K562 (cell line): ENCODE data around the gene NR3C2. TPM values are rescaled to one million over a fixed set of nuclear protein-coding genes. Genes with fewer than 3 reads are reported as not detected.

Experiments used
- ATAC-seq: fragments of 200-7000 bp; cut with Tn5 transposase; 3 replicates; pipeline ENCODE4 v1.9.1; 2020; ENCODE audit warnings: moderate library complexity
- BruUV-seq: library from RNA; stranded (reverse); fragments of 400-500 nt; replicated peaks from 2 replicates; lab custom pipeline; 2021; lab: Mats Ljungman, UMichigan
- CTCF ChIA-PET: fragments of 300-600 bp; formaldehyde crosslinking; extraction: SDS; loops from one replicate; lab custom pipeline; 2021; ENCODE audit warnings: low intra/inter-chr PET ratio; lab: Yijun Ruan, JAX
- POLR2A ChIA-PET: fragments of 300-600, 350-650 bp; sonication (Branson Sonifier 250); formaldehyde crosslinking; extraction: SDS; loops from one replicate; lab custom pipeline; 2021; ENCODE audit warnings: antibody characterized with exemption, inconsistent platforms; lab: Yijun Ruan, JAX
- DNase-seq, 4 experiments: peaks; one replicate each; pipeline versions ENCODE4 v3.0.0 to v3.0.0-alpha.2; 2011 to 2018; ENCODE audit warnings: low spot score in 3 of 4, mixed read lengths in 3 of 4; ENCODE audit errors: extremely low read depth in 1 of 4
- FAIRE-seq: peaks from 2 replicates; lab custom pipeline; 2011; peaks lifted over from hg19 to GRCh38; lab: Jason Lieb, UNC
- H2AFZ ChIP-seq: 2 replicates; pipeline ENCODE4 v1.6.0; 2011; ENCODE audit warnings: low read depth, low read length, control low read depth, inconsistent platforms
- H3K27ac ChIP-seq: fragments of 200-600 bp; 3 replicates; pipeline ENCODE4 v1.8.0; 2011; ENCODE audit warnings: low read depth, mild to moderate bottlenecking, control low read depth, inconsistent platforms, low read length, moderate library complexity, mixed read lengths; ENCODE audit errors: extremely low read depth
- H3K27me3 ChIP-seq, 2 experiments: fragments of 300-600 bp in 1 of 2; 2 replicates in 1 of 2; 3 replicates in 1 of 2; pipeline versions ENCODE4 v1.6.0 to v1.8.0; 2011; ENCODE audit warnings: inconsistent platforms in 2 of 2, low read length in 2 of 2, mild to moderate bottlenecking in 1 of 2, mixed read lengths in 1 of 2, moderate library complexity in 1 of 2; ENCODE audit not compliant: control insufficient read depth in 2 of 2, insufficient read depth in 2 of 2
- H3K36me3 ChIP-seq: fragments of 300-600 bp; 3 replicates; pipeline ENCODE4 v1.8.0; 2011; ENCODE audit warnings: mild to moderate bottlenecking, low read length, inconsistent platforms; ENCODE audit not compliant: control insufficient read depth, insufficient read depth
- H3K4me1 ChIP-seq, 2 experiments: fragments of 200-600 bp in 1 of 2; replicated peaks in 1 of 2; 2 replicates in 1 of 2; 3 replicates in 1 of 2; pipeline versions ENCODE4 v1.5.1 to v1.8.0; 2011; ENCODE audit warnings: inconsistent platforms in 2 of 2, low read length in 2 of 2, mild to moderate bottlenecking in 1 of 2, mixed read lengths in 1 of 2, moderate library complexity in 1 of 2; ENCODE audit not compliant: control insufficient read depth in 2 of 2, insufficient read depth in 2 of 2
- H3K4me2 ChIP-seq: 2 replicates; pipeline ENCODE4 v1.6.1; 2011; ENCODE audit warnings: low read length, control low read depth, inconsistent platforms, mixed read lengths; ENCODE audit not compliant: insufficient read depth
- H3K4me3 ChIP-seq: fragments of 200-600 bp; sonication (generic), shearing (Covaris generic); 2 replicates; pipeline ENCODE4 v1.5.1; 2016; ENCODE audit warnings: control low read depth, inconsistent platforms
- H3K79me2 ChIP-seq: fragments of 200-600 bp; 3 replicates; pipeline ENCODE4 v1.8.0; 2011; ENCODE audit warnings: low read length, inconsistent platforms; ENCODE audit not compliant: control insufficient read depth, insufficient read depth
- H3K9ac ChIP-seq, 2 experiments: 2 replicates each; pipeline versions ENCODE4 v1.6.0 to v1.6.1; 2011; ENCODE audit warnings: low read depth in 2 of 2, low read length in 2 of 2, control low read depth in 1 of 2, inconsistent platforms in 1 of 2, mild to moderate bottlenecking in 1 of 2, mixed read lengths in 1 of 2; ENCODE audit not compliant: insufficient read depth in 1 of 2
- H3K9me1 ChIP-seq: one replicate; pipeline ENCODE4 v1.6.0; 2011; ENCODE audit warnings: inconsistent platforms, mild to moderate bottlenecking, low read length, moderate library complexity; ENCODE audit not compliant: control insufficient read depth, insufficient read depth
- H3K9me3 ChIP-seq: replicated peaks from 2 replicates; pipeline ENCODE4 v1.5.1; 2011; ENCODE audit warnings: low read depth, low read length, inconsistent platforms; ENCODE audit not compliant: control insufficient read depth, insufficient read depth
- H4K20me1 ChIP-seq: replicated peaks from 2 replicates; pipeline ENCODE4 v1.6.1; 2011; ENCODE audit warnings: low read length, inconsistent platforms, mixed read lengths; ENCODE audit not compliant: control insufficient read depth, insufficient read depth
- ARID3B ChIP-seq: fragments of 250-450 bp; sonication (Bioruptor Pico); IDR thresholded peaks from 2 replicates; pipeline ENCODE4 v1.4.0; 2020; ENCODE audit warnings: borderline replicate concordance
- CTBP1 ChIP-seq: fragments of 450-650 bp; IDR thresholded peaks from 2 replicates; pipeline ENCODE4 v1.6.1; 2016; ENCODE audit warnings: borderline replicate concordance
- ERF ChIP-seq: fragments of 450-650 bp; formaldehyde crosslinking; IDR thresholded peaks from 2 replicates; pipeline ENCODE4 v1.4.0; 2020; ENCODE audit warnings: mild to moderate bottlenecking, mixed read lengths
- ESRRA ChIP-seq: fragments of 450-650 bp; IDR thresholded peaks from 2 replicates; pipeline ENCODE4 v1.6.1; 2014; ENCODE audit warnings: low read depth, mild to moderate bottlenecking, moderate library complexity, borderline replicate concordance
- POLR2G ChIP-seq: fragments of 200-400 bp; formaldehyde crosslinking; IDR thresholded peaks from 2 replicates; pipeline ENCODE4 v1.6.1; 2017; ENCODE audit warnings: low read depth, mild to moderate bottlenecking, antibody characterized with exemption, low read length, moderate library complexity
- RBM22 ChIP-seq: fragments of 200-400 bp; formaldehyde crosslinking; IDR thresholded peaks from 2 replicates; pipeline ENCODE4 v1.6.1; 2018; ENCODE audit warnings: low read length, low read depth; ENCODE audit not compliant: poor library complexity, severe bottlenecking
- TCF7 ChIP-seq: sonication (generic); IDR thresholded peaks from 2 replicates; pipeline ENCODE4 v1.6.1; 2016; ENCODE audit warnings: antibody characterized with exemption, borderline replicate concordance
- ZNF586 ChIP-seq: fragments of 450-650 bp; formaldehyde crosslinking; conservative IDR thresholded peaks from 2 replicates; pipeline ENCODE4 v1.4.0; 2020; ENCODE audit warnings: mild to moderate bottlenecking, moderate library complexity
- WGBS: fragments of 100-300 bp; shearing (Covaris generic); methylation state at CpG from one replicate; pipeline ENCODE4 v1.1.6; 2016; ENCODE audit warnings: low coverage, mixed read lengths; ENCODE audit not compliant: insufficient coverage; ENCODE audit errors: missing lambda C conversion rate; 5-methylcytosine and 5-hydroxymethylcytosine counted together
- in situ Hi-C: fragments of 300-500 bp; cut with MboI; formaldehyde crosslinking; loops from 4 replicates; pipeline ENCODE4 v1.15.0; 2018; ENCODE audit warnings: inconsistent platforms, mixed read lengths
- intact Hi-C: fragments of 100-400 bp; cut with micrococcal nuclease; formaldehyde crosslinking; loops from 2 replicates; pipeline ENCODE4 v1.14.2; 2022
- polyA plus RNA-seq, 8 experiments: library from polyadenylated mRNA; depleted of rRNA in 4 of 8; stranded (reverse) in 5 of 8; unstranded in 3 of 8; fragments of >200 nt; fragmentation: Nextera tagmentation in 2 of 8; fragmentation: Illumina TruSeq in 1 of 8; extraction: Ambion mirVana in 2 of 8; extraction: Trizol in 1 of 8; gene quantifications; 2 replicates each; pipeline versions ENCODE4 v1.2.1 to v1.2.3, GENCODE V29; 2011 to 2014; ENCODE audit warnings: inconsistent platforms in 1 of 8, missing spikeins in 1 of 8
- total RNA-seq, 7 experiments: library from RNA; depleted of rRNA in 6 of 7; stranded (reverse); fragments of >200 nt in 6 of 7; fragmentation: Illumina TruSeq in 2 of 7; extraction: Trizol in 2 of 7; gene quantifications; 2 replicates each; pipeline versions ENCODE4 v1.2.1 to v1.2.3, GENCODE V29; 2011 to 2021; ENCODE audit warnings: low replicate concordance in 1 of 7

Gene NR3C2
- total and polyA plus RNA-seq, 9 of the 15 experiments (the other 6 are each of a cell fraction or from before 2014, with no cell fraction given) = 0.01 to 0.28 (median 0.16) TPM; not detected in 2

GRCh38 chr4:148333265-148333664 is 108.9 kb downstream of the NR3C2 start:
- in situ Hi-C loops = no loop called here
- CTCF ChIA-PET = no interaction called here
- POLR2A ChIA-PET = no interaction called here

GRCh38 chr4:148332486-148332885 is 109.7 kb downstream of the NR3C2 start:
- intact Hi-C loops = no loop called here
- H2AFZ ChIP-seq = no peak overlapping the region
- no peaks in the 10 kb centered on the region for H4K20me1 ChIP-seq
- no peak overlapping the region for H3K9ac ChIP-seq
- ATAC-seq = no peak
- no peak for FAIRE-seq
- H3K9me1 ChIP-seq = no peaks in the 10 kb centered on the region
- H3K4me2 ChIP-seq = no peak overlapping the region
- H3K27ac ChIP-seq = no peak overlapping the region
- no peak for DNase-seq
- H3K4me1 ChIP-seq = no peaks in the 10 kb centered on the region
- H3K36me3 ChIP-seq = no peaks in the 10 kb centered on the region
- POLR2A ChIA-PET = no interaction called here
- WGBS = 3% methylated on average over 2 of the region's 2 CpGs
- H3K4me3 ChIP-seq = no peak overlapping the region
- in situ Hi-C loops = no loop called here
- H3K27me3 ChIP-seq = no peaks in the 10 kb centered on the region
- no peak for TF ChIP-seq ZNF586 (CRISPR knock-in tag)
- TF ChIP-seq ESRRA = no peak
- TF ChIP-seq RBM22 = no peak
- TF ChIP-seq POLR2G = no peak
- TF ChIP-seq TCF7 = no peak
- TF ChIP-seq ERF (CRISPR knock-in tag) = no peak
- TF ChIP-seq CTBP1 = no peak
- H3K9me3 ChIP-seq = no peaks in the 10 kb centered on the region
- CTCF ChIA-PET = no interaction called here
- BruUV-seq = no TSS peak
- H3K79me2 ChIP-seq = no peaks in the 10 kb centered on the region

More at GRCh38 chr4:148333265-148333664, 108.9 kb downstream of the NR3C2 start:
- Histone ChIP-seq H3K27ac (no peak overlapping the region), H4K20me1 (no peaks in the 10 kb centered on the region), H3K27me3 (no peaks in the 10 kb centered on the region), H2AFZ (no peak overlapping the region), H3K36me3 (no peaks in the 10 kb centered on the region), H3K9ac (no peak overlapping the region), H3K4me3 (no peak overlapping the region), H3K9me3 (no peaks in the 10 kb centered on the region), H3K9me1 (no peaks in the 10 kb centered on the region), H3K4me2 (no peak overlapping the region), H3K79me2 (no peaks in the 10 kb centered on the region), H3K4me1 (no peaks in the 10 kb centered on the region)
- whole genome bisulfite sequencing = 0% methylated on average over 1 of the region's 1 CpG
- no peak for FAIRE-seq
- no TSS peak for BruUV-seq
- no peak for ATAC-seq
- intact Hi-C loops = no loop called here
- TF ChIP-seq ARID3B = no peak
- no peak for DNase-seq
